ENCODE measurements around the gene MXD3.

The MXD3 gene

GRCh38 chr5:177303121-177303924, 8.4 kb downstream of the MXD3 start, which contains the start of the genes PRELID1 and RAB24 (continued):
- TF ChIP-seq ATF2 (tag by site-specific recombination; IDR thresholded peaks at IDR 0.05; ENCODE audit: low read depth) = no peak
- TF ChIP-seq ZNF433 (tag by site-specific recombination; IDR thresholded peaks at IDR 0.05; ENCODE audit: low read depth) = no peak
- 0 out of 2 replicates have a peak, but pooled peaks have one; percentile 71 for TF ChIP-seq ZNF660 (tag by site-specific recombination; IDR thresholded peaks at IDR 0.05)
- TF ChIP-seq PRDM1 (tag by site-specific recombination; IDR thresholded peaks at IDR 0.05) = no peak
- TF ChIP-seq EGR2 (tag by site-specific recombination; IDR thresholded peaks at IDR 0.05; ENCODE audit: low read depth) = no peak
- no peak for TF ChIP-seq ZFP3 (tag by site-specific recombination; IDR thresholded peaks at IDR 0.05; ENCODE audit: low read depth)
- no peak for TF ChIP-seq ZNF571 (tag by site-specific recombination; IDR thresholded peaks at IDR 0.05)
- TF ChIP-seq, protein P1, sequence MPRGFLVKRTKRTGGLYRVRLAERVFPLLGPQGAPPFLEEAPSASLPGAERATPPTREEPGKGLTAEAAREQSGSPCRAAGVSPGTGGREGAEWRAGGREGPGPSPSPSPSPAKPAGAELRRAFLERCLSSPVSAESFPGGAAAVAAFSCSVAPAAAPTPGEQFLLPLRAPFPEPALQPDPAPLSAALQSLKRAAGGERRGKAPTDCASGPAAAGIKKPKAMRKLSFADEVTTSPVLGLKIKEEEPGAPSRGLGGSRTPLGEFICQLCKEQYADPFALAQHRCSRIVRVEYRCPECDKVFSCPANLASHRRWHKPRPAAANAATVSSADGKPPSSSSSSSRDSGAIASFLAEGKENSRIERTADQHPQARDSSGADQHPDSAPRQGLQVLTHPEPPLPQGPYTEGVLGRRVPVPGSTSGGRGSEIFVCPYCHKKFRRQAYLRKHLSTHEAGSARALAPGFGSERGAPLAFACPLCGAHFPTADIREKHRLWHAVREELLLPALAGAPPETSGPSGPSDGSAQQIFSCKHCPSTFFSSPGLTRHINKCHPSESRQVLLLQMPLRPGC (tag by site-specific recombination; IDR thresholded peaks at IDR 0.05) = no peak
- no peak for TF ChIP-seq ZNF530 (tag by site-specific recombination; IDR thresholded peaks at IDR 0.05; ENCODE audit: low read depth)
- TF ChIP-seq, protein P2, sequence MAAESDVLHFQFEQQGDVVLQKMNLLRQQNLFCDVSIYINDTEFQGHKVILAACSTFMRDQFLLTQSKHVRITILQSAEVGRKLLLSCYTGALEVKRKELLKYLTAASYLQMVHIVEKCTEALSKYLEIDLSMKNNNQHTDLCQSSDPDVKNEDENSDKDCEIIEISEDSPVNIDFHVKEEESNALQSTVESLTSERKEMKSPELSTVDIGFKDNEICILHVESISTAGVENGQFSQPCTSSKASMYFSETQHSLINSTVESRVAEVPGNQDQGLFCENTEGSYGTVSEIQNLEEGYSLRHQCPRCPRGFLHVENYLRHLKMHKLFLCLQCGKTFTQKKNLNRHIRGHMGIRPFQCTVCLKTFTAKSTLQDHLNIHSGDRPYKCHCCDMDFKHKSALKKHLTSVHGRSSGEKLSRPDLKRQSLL (tag by site-specific recombination; IDR thresholded peaks at IDR 0.05) = no peak
- no peak for TF ChIP-seq ZNF19 (tag by site-specific recombination; IDR thresholded peaks at IDR 0.05; ENCODE audit: low read depth)
- no peak for TF ChIP-seq ZNF48 (tag by site-specific recombination; IDR thresholded peaks at IDR 0.05)
- no peak for TF ChIP-seq ZNF513 (tag by site-specific recombination; IDR thresholded peaks at IDR 0.05)
- no peak for TF ChIP-seq ZBTB21 (tag by site-specific recombination; IDR thresholded peaks at IDR 0.05)
- TF ChIP-seq, protein P3, sequence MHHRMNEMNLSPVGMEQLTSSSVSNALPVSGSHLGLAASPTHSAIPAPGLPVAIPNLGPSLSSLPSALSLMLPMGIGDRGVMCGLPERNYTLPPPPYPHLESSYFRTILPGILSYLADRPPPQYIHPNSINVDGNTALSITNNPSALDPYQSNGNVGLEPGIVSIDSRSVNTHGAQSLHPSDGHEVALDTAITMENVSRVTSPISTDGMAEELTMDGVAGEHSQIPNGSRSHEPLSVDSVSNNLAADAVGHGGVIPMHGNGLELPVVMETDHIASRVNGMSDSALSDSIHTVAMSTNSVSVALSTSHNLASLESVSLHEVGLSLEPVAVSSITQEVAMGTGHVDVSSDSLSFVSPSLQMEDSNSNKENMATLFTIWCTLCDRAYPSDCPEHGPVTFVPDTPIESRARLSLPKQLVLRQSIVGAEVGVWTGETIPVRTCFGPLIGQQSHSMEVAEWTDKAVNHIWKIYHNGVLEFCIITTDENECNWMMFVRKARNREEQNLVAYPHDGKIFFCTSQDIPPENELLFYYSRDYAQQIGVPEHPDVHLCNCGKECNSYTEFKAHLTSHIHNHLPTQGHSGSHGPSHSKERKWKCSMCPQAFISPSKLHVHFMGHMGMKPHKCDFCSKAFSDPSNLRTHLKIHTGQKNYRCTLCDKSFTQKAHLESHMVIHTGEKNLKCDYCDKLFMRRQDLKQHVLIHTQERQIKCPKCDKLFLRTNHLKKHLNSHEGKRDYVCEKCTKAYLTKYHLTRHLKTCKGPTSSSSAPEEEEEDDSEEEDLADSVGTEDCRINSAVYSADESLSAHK (tag by site-specific recombination; IDR thresholded peaks at IDR 0.05) = 0 out of 2 replicates have a peak, but pooled peaks have one; percentile 20
- TF ChIP-seq ZNF701 (tag by site-specific recombination; IDR thresholded peaks at IDR 0.05) = no peak
- TF ChIP-seq, protein P4, sequence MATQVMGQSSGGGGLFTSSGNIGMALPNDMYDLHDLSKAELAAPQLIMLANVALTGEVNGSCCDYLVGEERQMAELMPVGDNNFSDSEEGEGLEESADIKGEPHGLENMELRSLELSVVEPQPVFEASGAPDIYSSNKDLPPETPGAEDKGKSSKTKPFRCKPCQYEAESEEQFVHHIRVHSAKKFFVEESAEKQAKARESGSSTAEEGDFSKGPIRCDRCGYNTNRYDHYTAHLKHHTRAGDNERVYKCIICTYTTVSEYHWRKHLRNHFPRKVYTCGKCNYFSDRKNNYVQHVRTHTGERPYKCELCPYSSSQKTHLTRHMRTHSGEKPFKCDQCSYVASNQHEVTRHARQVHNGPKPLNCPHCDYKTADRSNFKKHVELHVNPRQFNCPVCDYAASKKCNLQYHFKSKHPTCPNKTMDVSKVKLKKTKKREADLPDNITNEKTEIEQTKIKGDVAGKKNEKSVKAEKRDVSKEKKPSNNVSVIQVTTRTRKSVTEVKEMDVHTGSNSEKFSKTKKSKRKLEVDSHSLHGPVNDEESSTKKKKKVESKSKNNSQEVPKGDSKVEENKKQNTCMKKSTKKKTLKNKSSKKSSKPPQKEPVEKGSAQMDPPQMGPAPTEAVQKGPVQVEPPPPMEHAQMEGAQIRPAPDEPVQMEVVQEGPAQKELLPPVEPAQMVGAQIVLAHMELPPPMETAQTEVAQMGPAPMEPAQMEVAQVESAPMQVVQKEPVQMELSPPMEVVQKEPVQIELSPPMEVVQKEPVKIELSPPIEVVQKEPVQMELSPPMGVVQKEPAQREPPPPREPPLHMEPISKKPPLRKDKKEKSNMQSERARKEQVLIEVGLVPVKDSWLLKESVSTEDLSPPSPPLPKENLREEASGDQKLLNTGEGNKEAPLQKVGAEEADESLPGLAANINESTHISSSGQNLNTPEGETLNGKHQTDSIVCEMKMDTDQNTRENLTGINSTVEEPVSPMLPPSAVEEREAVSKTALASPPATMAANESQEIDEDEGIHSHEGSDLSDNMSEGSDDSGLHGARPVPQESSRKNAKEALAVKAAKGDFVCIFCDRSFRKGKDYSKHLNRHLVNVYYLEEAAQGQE (tag by site-specific recombination; IDR thresholded peaks at IDR 0.05) = 0 out of 2 replicates have a peak, but pooled peaks have one; percentile 13
- TF ChIP-seq ZNF354C (tag by site-specific recombination; IDR thresholded peaks at IDR 0.05; ENCODE audit: borderline replicate concordance, low read depth) = no peak
- no peak for TF ChIP-seq ZNF670 (tag by site-specific recombination; IDR thresholded peaks at IDR 0.05; ENCODE audit: low read depth)
- TF ChIP-seq ZNF184 (tag by site-specific recombination; IDR thresholded peaks at IDR 0.05) = no peak
- no peak for TF ChIP-seq ZNF148 (tag by site-specific recombination; IDR thresholded peaks at IDR 0.05; ENCODE audit: borderline replicate concordance)
- TF ChIP-seq ZNF157 (tag by site-specific recombination; IDR thresholded peaks at IDR 0.05) = no peak
- TF ChIP-seq ZNF585B (tag by site-specific recombination; IDR thresholded peaks at IDR 0.05) = no peak
- TF ChIP-seq ZNF211 (tag by site-specific recombination; IDR thresholded peaks at IDR 0.05; ENCODE audit: low read depth) = no peak
- TF ChIP-seq ZNF24 (tag by site-specific recombination; IDR thresholded peaks at IDR 0.05) = peak; percentile 64; the same call in 1 of the 2 replicates
